GM19240 (cell line): ENCODE measurements around the gene BSPH1.
"Not testable (repeated sequence)": the region's sequence is repeated elsewhere in the genome, so short reads cannot be mapped to it uniquely, and the experiment has no call there.

ENCODE experiments used
- DNase-seq: peaks from one replicate; pipeline ENCODE4 v3.0.0; 2011; ENCODE audit warnings: low spot score; ENCODE audit not compliant: insufficient read length

The BSPH1 gene

GRCh38 chr19:47928581-47928980 is 63.4 kb downstream of the BSPH1 start:
- not testable (repeated sequence) for DNase-seq

GRCh38 chr19:47920107-47920506 is 71.9 kb downstream of the BSPH1 start:
- DNase-seq, result not testable (repeated sequence)
